Activated T-helper 1 cell treated with Interleukin-2 at 50 U/mL for 16 hours (primary cell): Measurements from ENCODE around the gene TMSB4X.

Source experiments
- DNase-seq: peaks from one replicate; pipeline ENCODE4 v3.0.0-alpha.2; 2020; ENCODE audit warnings: low read depth

The TMSB4X gene

GRCh38 chrX:13024986-13025385 is 50.1 kb downstream of the TMSB4X start:
- no peak for DNase-seq
